Stimulated activated CD4-positive, alpha-beta T cell treated with anti-CD3 and anti-CD28 coated beads, Interleukin-4, amount 100 ng/mL, for 48 hours (primary cell): ENCODE data around the gene HEYL.

Source experiments
- DNase-seq, 2 donors: peaks; one replicate each; pipeline ENCODE4 v3.0.0-alpha.2; 2020; ENCODE audit warnings: low read depth in 2 of 2

The HEYL gene

DNA sequence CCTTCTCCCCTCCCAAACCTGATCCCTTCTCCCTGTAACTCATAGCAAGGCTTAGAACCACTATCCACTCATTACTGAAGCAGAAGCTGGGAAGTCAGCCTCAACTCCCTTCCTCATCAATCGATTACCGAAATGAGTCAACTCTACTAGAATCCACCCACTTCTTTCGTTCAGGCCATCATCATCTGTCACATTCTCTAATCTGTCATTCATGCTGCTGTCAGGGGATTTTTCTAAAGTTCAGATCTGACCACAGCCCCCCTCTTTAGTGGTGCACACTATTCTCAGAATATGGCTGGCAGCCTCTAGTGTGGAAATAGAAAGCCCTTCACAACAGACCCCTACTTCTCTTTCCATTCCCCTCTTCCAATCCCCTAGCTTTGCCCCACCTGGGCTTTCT lies 27.3 kb upstream of the HEYL start:
- peak in 1 of 2 donors; percentile 44 for DNase-seq

DNA sequence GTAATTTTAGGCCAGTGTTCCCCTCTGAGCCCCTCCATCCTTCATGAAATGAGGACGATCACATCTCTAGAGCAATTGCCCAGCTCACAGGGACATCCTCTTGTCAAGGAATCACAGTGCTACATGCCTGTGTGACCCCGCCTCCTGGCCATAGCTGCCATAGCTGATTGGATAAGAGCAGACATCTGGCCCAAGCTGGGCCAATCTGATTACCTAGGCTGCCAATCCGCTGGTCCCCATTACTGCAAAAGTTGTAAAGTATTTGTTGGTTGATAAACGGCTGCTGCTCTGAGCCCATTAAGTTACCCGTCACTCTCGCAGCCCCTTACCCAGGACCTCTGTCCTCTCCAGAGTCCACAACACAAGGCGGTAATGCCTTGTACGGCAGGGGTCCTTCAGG lies 24.1 kb upstream of the HEYL start:
- no peak for DNase-seq

DNA sequence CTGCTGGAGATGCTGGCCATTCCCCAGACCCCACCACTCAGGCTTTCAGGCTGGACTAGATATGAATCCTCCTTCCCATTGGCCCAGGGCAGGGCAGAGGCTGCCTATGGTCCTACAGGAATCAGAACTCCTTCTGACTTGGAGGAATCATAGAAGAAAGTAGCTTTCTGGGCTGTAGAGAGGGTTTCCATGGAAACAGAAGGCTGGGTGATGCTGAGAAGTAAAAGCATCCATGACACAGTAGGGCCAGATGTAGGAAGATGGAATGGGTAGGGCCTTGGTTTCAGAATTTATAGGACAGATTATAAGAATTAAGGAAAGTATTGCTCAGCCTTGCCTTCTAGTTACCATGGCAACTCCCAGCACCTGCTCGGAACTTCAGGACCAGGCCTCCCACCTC lies 23.4 kb upstream of the HEYL start:
- DNase-seq, result no peak

DNA sequence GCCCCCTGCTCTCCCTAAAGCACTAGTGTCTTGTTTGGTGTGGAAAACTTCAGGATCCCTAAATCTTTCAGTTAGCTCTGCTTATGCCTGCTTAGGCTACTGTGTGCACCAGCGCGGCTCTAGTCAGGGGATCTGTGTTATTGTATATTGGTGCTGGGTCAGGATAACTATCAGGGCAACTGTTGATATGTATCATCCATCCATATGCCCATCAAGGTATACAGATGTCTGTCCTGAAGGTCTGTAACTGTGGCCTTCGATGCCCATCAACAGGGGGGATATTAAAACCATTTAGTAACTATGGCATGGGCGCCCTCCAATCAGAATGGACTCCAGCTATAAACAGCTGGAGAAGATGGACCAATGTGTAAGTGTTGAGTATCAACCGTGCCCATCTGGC lies 20.1 kb upstream of the HEYL start:
- no peak for DNase-seq

DNA sequence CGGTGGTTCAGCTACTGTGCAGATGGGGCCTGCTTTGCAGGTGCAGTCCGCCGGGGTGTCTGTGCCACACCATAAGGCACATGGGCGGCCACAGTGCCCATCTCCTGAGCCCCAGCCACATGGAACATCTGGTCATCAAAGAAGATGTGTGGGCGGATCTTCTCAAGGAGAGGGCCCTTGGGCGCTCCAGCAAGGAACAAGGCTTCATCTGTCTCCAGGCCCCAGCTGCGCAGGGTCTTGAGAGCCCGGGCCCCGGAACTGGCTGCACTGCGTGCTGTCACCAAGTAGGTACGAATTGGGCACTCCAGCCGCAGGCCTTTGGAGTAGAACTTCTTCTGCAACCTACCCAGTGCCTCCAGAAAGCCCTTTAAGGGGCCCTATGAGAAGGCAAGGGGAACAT lies 19.7 kb upstream of the HEYL start:
- DNase-seq, result no peak

DNA sequence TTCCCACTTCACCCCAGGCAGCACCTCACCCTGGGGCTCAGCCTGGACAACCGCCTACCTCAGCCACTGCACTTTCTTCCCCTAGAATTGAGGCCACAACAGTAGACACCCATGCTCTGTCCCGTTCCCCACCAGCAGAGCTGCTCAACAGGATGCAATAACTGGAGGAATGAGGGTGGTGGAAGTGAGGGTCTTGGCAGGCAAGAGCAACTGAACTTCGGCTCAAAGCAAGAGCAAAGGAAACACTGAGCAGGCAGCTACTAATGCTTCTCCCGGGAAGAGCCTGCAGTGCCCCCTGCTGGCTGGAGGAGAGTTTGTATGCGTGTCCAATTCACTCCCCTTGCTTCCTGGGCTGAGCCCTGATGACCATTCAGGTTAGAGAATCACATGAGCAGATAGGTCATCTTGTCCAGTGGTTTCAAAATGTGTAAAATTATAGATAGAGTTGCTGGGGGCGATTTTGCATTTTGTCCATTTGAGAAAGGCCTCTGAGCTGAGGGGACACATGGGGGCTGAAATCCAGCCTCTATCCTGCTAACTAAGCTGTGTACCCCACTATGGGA lies 18.6 kb upstream of the HEYL start:
- peak; percentile 63 to 68 for DNase-seq

DNA sequence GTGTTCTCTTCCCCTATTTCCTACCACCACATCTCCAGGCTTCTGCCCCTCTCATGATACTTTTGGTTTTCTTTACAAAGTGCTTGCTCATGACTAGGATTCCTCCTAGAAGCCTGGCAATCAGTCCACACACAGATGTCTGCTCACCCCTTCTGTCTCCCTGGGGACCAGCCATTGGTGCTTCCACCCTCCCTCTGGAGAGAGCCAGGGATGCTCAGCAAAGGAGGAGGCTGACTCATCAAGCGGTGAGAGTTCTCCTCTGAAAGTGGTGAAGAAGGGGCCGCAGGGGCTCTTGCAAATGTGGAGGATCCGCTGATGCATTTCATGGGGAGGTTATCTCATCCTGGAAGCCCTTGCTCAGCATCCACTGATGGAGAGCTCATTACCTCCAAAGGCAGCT lies 18.0 kb upstream of the HEYL start:
- no peak for DNase-seq

DNA sequence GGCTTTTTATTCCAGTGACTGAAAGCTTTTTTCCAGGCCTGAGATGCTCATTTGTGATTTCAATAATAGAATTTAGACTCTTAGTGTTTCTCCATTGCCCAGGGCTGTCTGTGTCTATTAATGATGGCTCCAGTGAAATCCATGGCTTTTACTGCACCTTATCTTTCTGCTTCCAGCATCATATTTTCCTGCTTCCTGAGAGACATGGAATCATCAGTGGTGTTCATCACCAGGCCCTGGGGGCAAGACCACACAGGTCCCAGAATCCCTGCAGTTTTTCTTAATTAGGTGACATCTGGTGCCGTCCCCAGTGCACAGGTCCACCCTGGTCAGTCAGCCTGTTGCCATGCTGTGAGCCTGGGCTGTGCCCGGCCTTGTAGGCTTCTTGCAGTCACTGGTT lies 16.9 kb upstream of the HEYL start:
- no peak for DNase-seq

DNA sequence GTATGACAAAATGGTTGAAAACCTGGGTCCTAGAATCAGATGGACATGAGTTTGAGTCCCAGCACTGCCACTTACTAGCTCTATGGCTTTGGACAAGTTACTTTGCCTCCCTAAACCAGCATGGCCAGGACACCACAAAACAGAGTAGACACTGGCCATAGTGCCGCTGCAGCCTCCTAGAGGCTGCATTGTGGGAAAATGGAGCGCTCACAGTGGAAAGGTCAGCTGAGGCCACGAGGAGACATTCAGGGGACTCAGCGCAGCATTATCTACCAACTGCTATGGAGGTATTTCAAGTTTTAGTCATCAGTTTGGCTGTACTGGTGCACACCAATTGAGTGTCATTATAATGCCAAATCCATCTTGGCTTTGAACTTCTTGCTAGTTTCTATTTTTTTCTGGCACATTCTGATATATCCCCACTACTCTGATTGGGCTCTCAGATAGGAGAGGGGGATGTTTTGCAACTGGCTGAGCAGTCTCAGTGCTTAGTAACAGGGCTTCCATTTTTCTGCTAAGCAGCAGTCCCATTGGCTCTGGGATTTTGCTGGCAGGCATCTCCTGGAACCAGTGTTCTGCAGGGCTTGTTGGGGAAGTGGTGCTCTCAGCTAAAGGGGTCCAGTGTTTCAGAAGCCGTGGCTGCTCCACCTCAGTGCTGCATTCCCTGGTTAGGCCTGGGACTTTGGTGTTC lies 16.3 kb upstream of the HEYL start:
- DNase-seq, result no peak

DNA sequence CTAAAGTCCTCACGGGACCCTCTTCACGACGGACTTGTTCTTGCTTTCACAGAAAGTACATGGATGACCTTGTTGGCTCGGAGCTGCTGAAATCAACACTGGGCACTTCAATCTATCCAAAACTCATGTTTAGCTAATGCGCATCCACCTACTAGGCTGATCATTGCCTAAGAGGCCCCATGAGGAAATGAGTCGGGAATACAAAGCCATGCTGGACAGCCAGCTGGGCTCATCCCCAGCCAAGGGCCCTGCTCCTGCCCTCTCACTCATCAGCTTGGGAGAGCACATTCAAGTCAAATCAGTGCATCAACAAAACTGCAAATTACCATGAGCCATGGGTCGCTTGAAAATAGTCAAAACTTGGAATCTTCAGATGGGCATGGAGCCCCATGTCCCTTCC lies 14.8 kb upstream of the HEYL start:
- DNase-seq, result no peak

DNA sequence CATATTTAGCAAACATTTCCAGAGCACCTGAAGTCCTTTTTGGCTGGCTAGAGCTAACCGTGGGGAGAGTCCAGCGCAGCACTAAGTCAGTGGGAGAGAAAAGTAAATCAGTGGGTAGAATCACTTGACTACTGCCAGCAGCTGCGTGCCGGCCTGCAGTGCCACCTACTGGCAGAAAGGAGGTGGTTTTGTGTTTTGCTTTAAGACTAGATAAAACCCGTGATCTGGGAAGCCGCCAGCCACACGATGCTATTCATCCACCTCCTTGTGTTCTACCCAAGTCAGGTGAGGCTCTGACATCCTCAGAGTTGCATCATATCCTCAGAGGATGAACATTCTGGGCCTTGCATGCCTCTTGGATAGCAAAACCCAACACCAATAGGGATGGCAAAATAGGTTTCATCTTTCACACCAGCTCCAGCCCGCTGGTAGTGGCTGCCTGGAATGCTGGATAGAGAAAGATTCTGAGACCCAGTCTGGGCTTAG lies 14.1 kb upstream of the HEYL start:
- DNase-seq, result peak; percentile 63 to 73

DNA sequence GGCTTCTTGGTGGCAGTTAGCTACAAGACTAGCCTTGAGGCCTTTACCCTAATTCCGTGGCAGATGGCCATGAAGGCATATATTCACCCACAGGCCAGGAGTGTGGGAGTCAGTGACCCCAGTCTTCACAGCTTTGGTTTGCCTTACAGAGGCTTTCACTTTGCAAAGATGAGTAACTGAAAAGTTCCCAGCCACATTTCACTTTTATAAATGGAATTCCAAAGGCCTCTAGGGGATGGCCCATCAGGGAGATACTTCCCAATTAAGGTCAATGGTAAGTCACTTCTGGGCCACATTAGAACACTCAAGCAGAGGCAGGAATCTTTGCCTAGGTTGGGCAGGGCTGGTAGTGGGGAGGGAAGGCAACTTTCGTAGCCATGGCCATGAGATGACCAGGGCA lies 13.1 kb upstream of the HEYL start:
- DNase-seq, result no peak

DNA sequence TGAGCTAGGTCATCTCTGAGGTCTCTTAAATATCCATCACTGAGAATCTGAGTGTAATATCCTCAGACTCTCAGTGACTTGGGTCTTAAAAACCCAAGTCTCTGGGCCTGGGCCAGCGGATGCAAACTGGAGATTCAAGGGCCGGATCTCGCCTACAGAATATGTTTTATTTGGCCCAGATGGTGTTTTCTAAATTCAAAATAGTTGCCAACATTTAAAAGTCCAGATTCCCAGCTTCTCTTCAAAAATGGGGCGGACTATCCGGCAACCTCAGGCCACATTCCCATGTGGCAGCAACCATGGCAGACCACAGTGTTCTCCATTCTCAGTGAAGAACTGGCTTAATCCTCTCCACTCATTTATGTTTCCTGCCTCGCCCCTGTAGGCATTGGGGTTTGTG lies 12.7 kb upstream of the HEYL start:
- no peak for DNase-seq

DNA sequence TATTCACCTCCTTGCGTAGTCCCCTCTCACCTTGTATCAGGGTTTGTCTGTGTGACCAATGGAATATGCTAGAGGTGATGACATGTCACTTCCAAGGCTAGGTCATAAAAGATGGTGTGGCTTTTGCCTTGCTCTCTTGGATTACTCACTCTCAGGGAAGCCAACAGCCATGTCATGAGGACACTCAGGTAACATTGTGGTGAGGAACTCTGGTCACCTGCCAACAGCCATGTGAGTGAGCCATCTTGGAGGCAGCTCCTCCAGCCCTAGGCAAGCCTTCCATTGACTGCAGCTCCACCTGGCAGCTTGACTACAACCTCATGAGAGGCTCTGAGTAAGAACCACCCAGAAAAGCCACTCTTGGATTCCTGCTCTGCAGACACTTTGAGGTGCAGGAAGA lies 11.0 kb upstream of the HEYL start:
- DNase-seq, result no peak

DNA sequence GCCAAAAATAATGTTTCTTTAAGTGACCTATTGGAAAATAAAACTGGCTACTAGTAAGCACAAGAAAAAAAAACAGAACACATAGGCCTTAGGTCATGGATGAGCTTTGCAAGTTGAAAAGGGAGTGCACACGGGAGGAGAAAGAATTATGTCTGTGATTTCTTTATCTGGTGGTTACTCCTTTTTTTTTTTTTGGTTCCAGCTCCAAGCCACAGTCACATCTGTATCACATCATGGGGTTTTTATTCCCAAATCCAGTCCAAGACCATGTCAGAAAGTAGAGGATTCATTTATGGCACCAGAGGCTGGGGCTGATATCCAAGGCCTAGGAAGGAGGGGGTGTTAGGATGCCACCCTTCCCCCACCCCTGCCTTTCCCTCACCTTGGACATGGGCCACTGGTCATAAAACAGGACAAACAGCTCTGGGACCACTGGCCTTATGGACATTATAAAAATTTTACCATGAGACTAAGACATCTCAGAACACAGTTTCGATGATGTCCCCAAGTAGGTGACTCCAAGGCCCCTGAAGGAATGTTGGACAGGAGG lies 10.3 kb upstream of the HEYL start:
- no peak for DNase-seq

DNA sequence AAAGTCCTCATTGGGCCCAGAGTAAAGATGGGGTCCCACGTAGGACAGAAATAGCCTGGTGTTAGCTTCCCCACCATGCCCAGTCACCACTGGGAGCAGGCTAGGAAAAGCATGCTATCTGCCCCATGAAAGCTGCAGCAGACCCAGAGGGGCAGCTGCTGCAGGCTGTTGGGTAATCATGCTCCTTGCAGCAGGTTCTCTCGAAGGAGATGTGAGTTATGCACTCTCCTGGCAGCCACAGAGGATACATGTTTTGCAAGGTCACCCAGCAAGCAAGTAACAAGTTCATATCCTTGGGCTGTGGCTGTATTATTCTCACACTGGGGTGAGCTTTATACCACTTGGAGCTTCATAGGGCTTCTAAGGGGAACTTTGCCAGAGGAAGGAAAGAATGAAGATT lies 9.1 kb upstream of the HEYL start:
- DNase-seq, result no peak

DNA sequence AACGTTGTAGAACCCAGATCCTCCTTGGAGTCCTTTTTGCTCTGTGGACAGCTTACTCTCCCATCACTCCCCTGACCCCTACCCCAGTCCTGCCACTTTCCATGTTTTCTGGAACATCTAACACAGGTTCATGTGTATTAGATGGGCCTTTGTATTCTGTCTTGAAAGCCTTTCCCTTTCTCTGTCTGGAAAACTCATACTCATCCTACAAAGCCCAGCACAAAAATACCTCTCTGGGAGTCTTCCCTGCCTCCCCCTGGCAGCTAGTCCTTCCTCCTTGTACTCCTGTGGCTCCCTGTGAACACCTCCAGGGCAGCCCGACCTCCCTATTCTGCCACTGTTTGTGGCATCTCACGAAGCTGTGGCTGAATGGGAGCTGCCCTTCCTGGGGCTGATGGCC lies 7.8 kb upstream of the HEYL start:
- no peak for DNase-seq

DNA sequence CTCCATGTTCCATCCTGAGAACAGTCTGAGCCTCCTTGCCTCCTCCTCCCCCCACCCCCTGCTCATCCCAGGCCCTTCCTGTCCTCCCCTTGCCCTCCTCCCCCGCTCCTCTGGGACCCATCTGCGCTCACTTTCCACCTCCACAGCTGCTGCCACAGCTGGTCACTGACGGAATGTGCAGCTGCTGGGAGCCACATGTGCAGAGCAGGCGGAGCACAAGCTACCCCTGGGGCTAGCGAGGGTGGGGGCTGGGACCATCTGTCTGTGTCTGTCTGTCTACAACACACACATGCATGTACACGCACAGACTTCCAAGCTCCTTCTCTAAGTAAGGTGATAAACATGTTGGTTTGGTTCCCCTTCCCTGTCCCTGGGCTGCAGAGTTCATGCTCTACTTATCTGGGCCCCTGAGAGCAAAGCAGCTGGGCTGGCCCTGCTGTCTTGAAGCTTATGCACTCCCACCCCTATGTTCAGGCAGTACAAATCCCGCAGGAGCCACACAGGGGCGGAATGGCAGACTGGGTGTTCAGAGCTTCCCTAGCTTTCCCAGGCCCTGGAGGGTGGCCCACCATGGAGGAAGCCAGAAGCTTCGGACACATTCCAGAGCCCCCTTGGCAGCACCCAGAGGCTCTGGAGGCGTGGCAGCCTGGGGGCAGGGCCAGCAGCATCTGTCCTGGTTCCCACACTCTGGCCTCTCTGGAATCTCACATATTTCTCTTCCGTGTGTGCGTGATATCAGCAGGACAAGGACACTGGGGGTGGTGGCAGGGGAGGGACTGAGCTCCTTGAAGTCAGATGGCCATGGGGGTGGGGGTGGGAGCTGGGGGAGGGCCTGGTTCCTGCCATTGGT lies 7.0 kb upstream of the HEYL start:
- DNase-seq, result no peak

DNA sequence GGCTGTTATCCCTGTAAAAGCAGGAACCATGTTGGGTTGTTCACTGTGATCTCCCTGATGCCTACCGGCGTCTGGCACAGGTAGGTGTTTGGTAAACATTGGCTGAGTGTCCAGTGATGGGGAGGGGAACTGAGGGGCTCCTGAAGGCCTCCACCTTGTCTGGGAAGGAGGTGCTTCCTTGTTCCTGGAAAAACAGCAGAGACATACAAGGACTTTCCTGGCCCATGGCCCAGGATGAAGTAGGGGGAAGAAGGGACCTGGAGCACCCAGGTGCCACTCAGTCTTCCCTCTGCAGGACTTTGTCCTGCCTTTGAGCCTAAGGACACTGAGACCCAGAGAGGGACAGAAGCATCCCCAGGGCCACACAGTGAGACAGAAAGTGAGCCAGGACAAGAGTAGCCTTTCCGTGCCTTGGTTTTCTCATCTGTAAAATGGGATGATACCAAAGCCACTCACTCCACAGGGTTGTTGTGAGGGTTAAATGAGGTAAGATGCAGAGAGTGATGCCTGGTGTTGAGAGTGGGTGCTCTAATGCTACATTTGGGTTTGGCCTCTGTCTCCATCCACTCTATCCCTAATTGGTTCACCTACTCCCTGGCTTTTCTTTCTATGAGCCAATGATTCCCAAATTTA lies 6.1 kb upstream of the HEYL start:
- no peak for DNase-seq

DNA sequence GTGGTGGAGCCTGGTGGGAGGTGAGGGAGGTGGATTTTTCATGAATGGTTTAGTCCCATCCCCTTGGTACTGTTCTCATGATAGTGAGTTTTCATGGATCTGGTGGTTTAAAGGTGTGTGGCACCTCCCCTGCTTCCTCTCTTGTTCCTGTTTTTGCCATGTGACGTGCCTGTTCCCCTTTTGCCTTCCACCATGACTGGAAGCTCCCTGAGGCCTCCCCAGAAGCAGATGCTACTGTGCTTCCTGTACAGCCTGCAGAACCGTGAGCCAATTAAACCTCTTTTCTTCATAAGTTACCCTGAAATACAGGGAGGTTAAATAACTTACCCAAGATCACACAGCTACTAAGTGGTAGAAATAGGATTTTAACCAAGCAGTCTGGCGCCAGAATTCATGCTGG lies 4.3 kb upstream of the HEYL start:
- no peak for DNase-seq

DNA sequence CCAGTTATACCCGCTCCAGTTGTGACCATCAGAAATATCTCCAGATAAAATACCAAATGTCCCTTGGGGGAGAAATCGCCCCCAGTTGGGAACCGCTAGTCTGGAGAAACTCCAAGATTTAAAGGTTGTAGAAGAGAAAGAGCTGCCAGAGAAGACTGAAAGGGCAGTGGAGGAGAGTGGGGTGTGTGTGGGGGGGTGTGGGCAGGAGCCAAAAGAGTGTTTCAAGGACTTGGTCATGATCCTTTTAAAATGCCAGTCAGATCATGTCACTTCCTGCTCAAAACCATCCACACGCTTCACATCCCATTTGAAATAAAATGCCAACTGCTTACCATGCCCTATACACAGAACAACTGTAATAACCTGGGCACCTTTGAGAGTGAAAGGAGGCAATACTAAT lies 3.4 kb upstream of the HEYL start:
- DNase-seq, result no peak

DNA sequence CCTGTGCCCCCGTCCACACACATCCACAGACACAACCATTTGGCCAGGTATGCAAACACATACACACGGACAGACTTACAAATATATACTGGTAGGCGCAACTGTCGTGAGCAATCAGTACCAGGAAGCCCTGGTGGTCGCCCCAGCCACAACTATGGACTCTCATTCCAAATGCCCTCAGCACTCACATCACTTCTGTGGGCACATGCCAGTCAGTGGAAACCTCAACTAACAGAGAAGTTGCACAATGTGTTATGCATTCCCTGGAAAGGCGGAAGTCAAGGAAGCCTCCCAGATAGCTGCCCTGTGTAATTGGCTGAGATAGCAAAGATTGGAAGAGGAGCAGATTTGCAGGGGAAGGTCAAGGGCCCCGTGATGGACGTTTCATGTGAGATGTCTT lies 1.4 kb upstream of the HEYL start:
- DNase-seq, result no peak
